HG03469 (cell line): Measurements from ENCODE around the gene DIP2A.

Experiments
- ATAC-seq: cut with Tn5 transposase; IDR thresholded peaks from one replicate; pipeline ENCODE4 v1.9.1; 2021; ENCODE audit warnings: mild to moderate bottlenecking, moderate library complexity, moderate number of reproducible peaks; ENCODE audit not compliant: unreplicated experiment

The DIP2A gene

GRCh38 chr21:46552865-46553379 is 94.2 kb downstream of the DIP2A start:
- ATAC-seq, result no peak

GRCh38 chr21:46553993-46554392 is 95.3 kb downstream of the DIP2A start:
- ATAC-seq, result no peak

- no peak for ATAC-seq
Measured at GRCh38 chr21:46554431-46555224, 95.9 kb downstream of the DIP2A start.

- ATAC-seq, result no peak
Measured at GRCh38 chr21:46555225-46555617, 96.5 kb downstream of the DIP2A start.

- ATAC-seq, result no peak
Measured at GRCh38 chr21:46555678-46556077, 97.0 kb downstream of the DIP2A start.

GRCh38 chr21:46556802-46557201 is 98.1 kb downstream of the DIP2A start:
- no peak for ATAC-seq

- no peak for ATAC-seq
Measured at GRCh38 chr21:46557469-46557868, 98.8 kb downstream of the DIP2A start.

- ATAC-seq, result no peak
Measured at GRCh38 chr21:46557919-46558392, 99.3 kb downstream of the DIP2A start.

GRCh38 chr21:46559291-46559983 is 100.7 kb downstream of the DIP2A start:
- ATAC-seq, result no peak

- ATAC-seq, result no peak
Measured at GRCh38 chr21:46560568-46561444, 102.1 kb downstream of the DIP2A start.

GRCh38 chr21:46561445-46562090 is 102.9 kb downstream of the DIP2A start:
- no peak for ATAC-seq

GRCh38 chr21:46562472-46562871 is 103.8 kb downstream of the DIP2A start:
- ATAC-seq, result no peak

- ATAC-seq, result no peak
Measured at GRCh38 chr21:46562964-46563607, 104.4 kb downstream of the DIP2A start.

GRCh38 chr21:46564391-46564790 is 105.7 kb downstream of the DIP2A start:
- no peak for ATAC-seq

- no peak for ATAC-seq
Measured at GRCh38 chr21:46567348-46567747, 108.7 kb downstream of the DIP2A start.

- no peak for ATAC-seq
Measured at GRCh38 chr21:46568562-46568961, 109.9 kb downstream of the DIP2A start.

- no peak for ATAC-seq
Measured at GRCh38 chr21:46569081-46569480, 110.4 kb downstream of the DIP2A start.

GRCh38 chr21:46570119-46570518 is 111.4 kb downstream of the DIP2A start:
- ATAC-seq, result no peak

- ATAC-seq, result no peak
Measured at GRCh38 chr21:46570631-46571030, 111.9 kb downstream of the DIP2A start.

- no peak for ATAC-seq
Measured at GRCh38 chr21:46572850-46573249, 114.2 kb downstream of the DIP2A start.
